Stimulated activated CD4-positive, alpha-beta T cell treated with anti-CD3 and anti-CD28 coated beads, Interleukin-1b, Interleukin-23, amount 100 ng/mL, for 4 hours (primary cell): ENCODE measurements around the gene TMEM222.
"Not testable (repeated sequence)": the region's sequence is repeated elsewhere in the genome, so short reads cannot be mapped to it uniquely, and the experiment has no call there.

ENCODE experiments used
- DNase-seq, 2 donors: peaks; one replicate each; pipeline ENCODE4 v3.0.0-alpha.2; 2020; ENCODE audit warnings: low read depth in 2 of 2

TMEM222 gene

DNA sequence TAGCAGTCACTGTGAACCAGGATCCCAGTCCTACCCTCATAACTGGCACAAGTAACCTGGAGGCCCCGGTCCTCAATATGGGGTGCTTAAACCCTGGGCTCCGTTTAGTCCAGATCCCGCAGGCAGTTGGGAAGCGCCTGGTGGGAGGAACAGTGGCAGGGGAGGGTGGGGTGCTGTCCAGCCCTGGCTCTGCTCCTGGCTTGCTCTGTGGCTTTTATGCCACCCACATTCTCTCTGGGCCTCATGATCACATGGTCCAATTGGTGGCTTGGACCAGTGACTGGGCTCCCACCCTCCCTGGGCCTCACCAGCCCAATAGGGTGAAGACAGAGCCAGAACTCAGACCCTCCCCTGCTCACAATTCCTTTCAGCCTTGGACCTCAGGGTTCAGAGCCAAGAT is 58.3 kb downstream of the TMEM222 start:
- DNase-seq = no peak

DNA sequence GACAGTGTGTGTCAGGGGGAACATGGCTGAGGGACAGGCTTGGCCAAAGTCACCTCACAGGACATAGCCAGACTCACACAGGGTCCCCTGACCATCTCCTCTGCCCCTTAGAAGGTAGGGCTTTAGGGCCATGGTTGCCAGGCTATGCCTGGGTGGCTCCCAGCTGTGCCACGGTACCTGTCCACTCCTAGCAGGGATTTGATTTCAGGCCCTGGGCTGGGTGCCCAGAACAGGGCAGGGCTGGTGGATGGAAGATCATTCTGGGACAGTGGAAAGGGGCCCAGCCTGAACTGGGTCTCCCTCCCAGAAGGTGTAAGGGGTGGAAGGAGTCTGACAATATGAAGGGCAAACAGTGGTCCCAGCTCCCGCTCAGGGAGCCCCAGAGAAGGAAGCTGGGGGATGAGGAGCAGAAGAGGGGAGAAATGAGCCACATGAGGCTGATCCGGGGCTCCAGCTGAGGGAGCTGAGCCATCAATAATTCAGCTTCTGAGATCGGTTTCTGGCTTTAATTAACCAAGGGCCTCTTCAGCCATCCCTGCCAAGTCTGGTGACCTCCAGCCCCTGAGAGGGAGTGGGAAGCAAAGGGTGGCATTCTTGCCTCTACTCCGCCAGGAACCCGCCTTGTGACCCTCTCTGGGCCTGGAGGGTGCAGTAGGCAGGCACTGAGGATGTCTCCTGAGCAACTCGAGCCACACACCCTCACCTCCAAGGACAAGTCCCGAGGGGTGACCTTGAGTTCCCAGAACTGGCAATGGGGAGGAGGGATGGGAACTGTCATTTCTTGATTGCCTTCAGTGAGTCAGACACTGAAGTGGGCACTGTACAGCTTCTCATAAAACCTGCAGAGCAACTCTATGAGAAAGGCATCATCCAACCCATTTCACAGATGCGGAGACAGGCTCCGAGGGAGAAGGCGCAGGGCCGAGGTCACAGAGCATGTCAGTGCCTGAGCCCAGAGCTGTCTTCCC is 59.1 kb downstream of the TMEM222 start:
- DNase-seq = no peak

GRCh38 chr1:27381969-27382762 is 60.2 kb downstream of the TMEM222 start:
- DNase-seq = no peak

GRCh38 chr1:27383039-27383605 is 61.2 kb downstream of the TMEM222 start, which contains the start of gene CD164L2:
TSS of gene CD164L2 (minus strand) at chr1:27383333. CDS start at chr1:27383239, 94 bp downstream.
- no peak for DNase-seq

DNA sequence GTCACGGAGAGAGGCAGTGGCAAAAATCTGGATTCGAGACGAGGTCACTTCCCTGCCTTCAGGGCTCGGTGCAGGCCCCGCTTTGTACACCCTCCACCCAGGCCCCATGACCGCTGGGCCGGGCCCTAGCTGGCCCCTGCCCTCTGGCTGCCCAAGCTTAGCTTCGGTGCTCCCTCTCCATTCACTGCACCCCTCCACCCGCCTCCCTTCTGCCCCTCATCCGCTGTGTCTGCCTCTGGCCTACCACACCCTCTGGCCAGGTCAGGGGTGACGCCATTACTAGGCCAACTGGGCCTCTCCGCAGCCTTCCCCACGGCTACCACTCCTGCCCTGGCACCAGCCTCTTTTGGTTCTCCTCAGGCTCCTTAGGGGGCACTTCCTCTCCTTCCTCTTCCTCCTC is 61.7 kb downstream of the TMEM222 start:
- DNase-seq = no peak

- DNase-seq = not testable (repeated sequence)
Observed at GRCh38 chr1:27384797-27385196, 62.8 kb downstream of the TMEM222 start.
